HL-60 (cell line): ENCODE measurements around the gene ZNF443.

Experiments used
- CTCF ChIP-seq: IDR thresholded peaks from one replicate; pipeline ENCODE4 v1.5.1; 2011; ENCODE audit warnings: low read length, control low read depth, inconsistent platforms; ENCODE audit not compliant: insufficient read depth
- POLR2AphosphoS5 ChIP-seq: IDR thresholded peaks from 2 replicates; pipeline ENCODE4 v1.6.1; 2012; ENCODE audit warnings: low read depth
- TF ChIP-seq, protein P1 (sequence below): IDR thresholded peaks from 2 replicates; pipeline ENCODE4 v1.6.1; 2012; ENCODE audit warnings: low read depth; ENCODE audit not compliant: insufficient replicate concordance

DNA sequence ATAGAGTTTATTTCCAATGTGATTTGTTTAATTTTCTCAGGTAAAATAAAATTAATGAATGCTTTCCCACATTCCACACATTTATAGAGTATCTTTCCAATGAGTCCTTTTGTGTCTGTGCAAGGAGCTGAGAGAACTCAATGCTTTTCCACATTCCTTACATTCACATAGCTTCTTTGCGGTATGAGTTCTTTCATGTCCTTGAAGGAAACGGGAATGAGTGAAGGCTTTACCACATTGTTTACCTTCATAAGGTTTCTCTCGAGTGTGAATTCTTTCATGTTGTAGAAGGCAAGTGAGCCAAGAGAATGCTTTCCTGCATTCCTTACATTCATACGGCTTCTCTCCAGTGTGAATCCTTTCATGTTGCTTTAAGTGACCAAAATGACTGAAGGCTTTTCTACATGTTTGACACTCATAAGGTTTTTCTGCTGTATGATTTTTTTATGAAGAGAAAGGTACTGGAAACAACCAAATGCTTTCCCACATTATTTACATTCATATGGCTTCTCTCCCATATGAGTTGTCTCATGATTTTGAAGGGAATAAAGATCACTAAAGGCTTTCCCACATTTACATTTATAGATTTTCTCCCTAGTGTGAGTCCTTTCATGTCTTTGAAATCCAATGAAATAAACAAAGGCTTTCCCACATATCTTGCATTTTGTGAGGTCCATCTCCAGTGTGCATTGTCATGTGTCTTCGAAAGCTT is 60.9 kb downstream of the ZNF443 start:
- no peak for TF ChIP-seq POLR2AphosphoS5
- TF ChIP-seq CTCF, result no peak
- TF ChIP-seq, protein P1, sequence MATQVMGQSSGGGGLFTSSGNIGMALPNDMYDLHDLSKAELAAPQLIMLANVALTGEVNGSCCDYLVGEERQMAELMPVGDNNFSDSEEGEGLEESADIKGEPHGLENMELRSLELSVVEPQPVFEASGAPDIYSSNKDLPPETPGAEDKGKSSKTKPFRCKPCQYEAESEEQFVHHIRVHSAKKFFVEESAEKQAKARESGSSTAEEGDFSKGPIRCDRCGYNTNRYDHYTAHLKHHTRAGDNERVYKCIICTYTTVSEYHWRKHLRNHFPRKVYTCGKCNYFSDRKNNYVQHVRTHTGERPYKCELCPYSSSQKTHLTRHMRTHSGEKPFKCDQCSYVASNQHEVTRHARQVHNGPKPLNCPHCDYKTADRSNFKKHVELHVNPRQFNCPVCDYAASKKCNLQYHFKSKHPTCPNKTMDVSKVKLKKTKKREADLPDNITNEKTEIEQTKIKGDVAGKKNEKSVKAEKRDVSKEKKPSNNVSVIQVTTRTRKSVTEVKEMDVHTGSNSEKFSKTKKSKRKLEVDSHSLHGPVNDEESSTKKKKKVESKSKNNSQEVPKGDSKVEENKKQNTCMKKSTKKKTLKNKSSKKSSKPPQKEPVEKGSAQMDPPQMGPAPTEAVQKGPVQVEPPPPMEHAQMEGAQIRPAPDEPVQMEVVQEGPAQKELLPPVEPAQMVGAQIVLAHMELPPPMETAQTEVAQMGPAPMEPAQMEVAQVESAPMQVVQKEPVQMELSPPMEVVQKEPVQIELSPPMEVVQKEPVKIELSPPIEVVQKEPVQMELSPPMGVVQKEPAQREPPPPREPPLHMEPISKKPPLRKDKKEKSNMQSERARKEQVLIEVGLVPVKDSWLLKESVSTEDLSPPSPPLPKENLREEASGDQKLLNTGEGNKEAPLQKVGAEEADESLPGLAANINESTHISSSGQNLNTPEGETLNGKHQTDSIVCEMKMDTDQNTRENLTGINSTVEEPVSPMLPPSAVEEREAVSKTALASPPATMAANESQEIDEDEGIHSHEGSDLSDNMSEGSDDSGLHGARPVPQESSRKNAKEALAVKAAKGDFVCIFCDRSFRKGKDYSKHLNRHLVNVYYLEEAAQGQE, result no peak
